ENCODE results near the gene MYH1. TPM values are rescaled to one million over a fixed set of nuclear protein-coding genes. Genes with fewer than 3 reads are reported as not detected.
A peak's percentile ranks its signal among the peaks of the same experiment; 100 is the strongest.

Gene MYH1
- total and polyA plus RNA-seq, 2 of the 8 experiments (the other 6 are each of a cell fraction or from before 2014, with no cell fraction given): not detected

GRCh38 chr17:10547351-10547750 lies 29.0 kb upstream of the MYH1 start:
- H3K4me1 ChIP-seq (replicated peaks in 1 of 4; ENCODE audit: control insufficient read depth in 3 of 4, insufficient read depth in 4 of 4, low read length in 3 of 4): peaks cover 3 to 12% (median 6%) of the 10 kb centered on the region in 4 experiments; a peak in 5 of 7 replicates
- no peak overlapping the region for H3K18ac ChIP-seq (ENCODE audit: extremely low read depth, low read length)
- no peak overlapping the region for H3K4me2 ChIP-seq (ENCODE audit: insufficient read depth in 1 of 2, low read depth in 2 of 2, low read length in 2 of 2)
- no peaks in the 10 kb centered on the region for H4K20me1 ChIP-seq (replicated peaks in 1 of 2; ENCODE audit: control insufficient read depth in 1 of 2, insufficient read depth in 2 of 2, low read length in 2 of 2)
- H2BK15ac ChIP-seq (ENCODE audit: low read length): no peak overlapping the region
- no peak overlapping the region for H3K23ac ChIP-seq (ENCODE audit: insufficient read length)
- DNase-seq (ENCODE audit: low read depth in 1 of 2, low spot score in 2 of 2) (no peak), FAIRE-seq (no peak)
- no peak overlapping the region for H2AK5ac ChIP-seq (ENCODE audit: low read depth, low read length)
- H3K36me3 ChIP-seq (ENCODE audit: control insufficient read depth in 2 of 4, insufficient read depth in 4 of 4, low read length in 3 of 4): no peaks in the 10 kb centered on the region; a peak in 1 of 8 replicates
- H3K4ac ChIP-seq (replicated peaks; ENCODE audit: insufficient read length, low read depth, low read length): no peak overlapping the region
- ChIA-PET CTCF (ENCODE audit: partially characterized antibody) (no interaction called here), POLR2A (ENCODE audit: partially characterized antibody) (no interaction called here)
- no peaks in the 10 kb centered on the region for H3K79me2 ChIP-seq (ENCODE audit: control insufficient read depth in 1 of 2, insufficient read depth in 2 of 2, low read length in 2 of 2)
- peak overlapping the region; percentile 53; the same call in 1 of the 2 replicates for H2BK12ac ChIP-seq (ENCODE audit: low read depth, low read length)
- H3K23me2 ChIP-seq (ENCODE audit: low read depth, low read length): no peaks in the 10 kb centered on the region; the same call in 1 of the 2 replicates
- 95% methylated on average over 6 of the region's 6 CpGs; no CpG with 5 or more reads in 1 of the 2 experiments for WGBS, 2 experiments (ENCODE audit: extremely low coverage in 1 of 2, insufficient coverage in 1 of 2, insufficient read length in 1 of 2, insufficient replicate concordance in 2 of 2, low coverage in 1 of 2, low lambda C conversion rate in 2 of 2, missing lambda C conversion rate in 1 of 2)
- H3K9ac ChIP-seq (replicated peaks in 1 of 4; ENCODE audit: extremely low read depth in 1 of 4, low read depth in 3 of 4, low read length in 3 of 4): no peak overlapping the region
- H3K79me1 ChIP-seq (ENCODE audit: low read depth, low read length): no peaks in the 10 kb centered on the region
- no peak overlapping the region for H2AFZ ChIP-seq (ENCODE audit: low read length)
- H3K27ac ChIP-seq (ENCODE audit: low read depth, low read length): no peak overlapping the region
- H2BK5ac ChIP-seq (ENCODE audit: low read depth, low read length): no peak overlapping the region
- H2BK20ac ChIP-seq (ENCODE audit: low read length): peak overlapping the region; percentile 62; the same call in 1 of the 2 replicates
- no peak overlapping the region for H3K14ac ChIP-seq (ENCODE audit: insufficient read length)
- H4K5ac ChIP-seq (ENCODE audit: insufficient read length, low read depth, low read length): no peak overlapping the region
- no peaks in the 10 kb centered on the region for H3K27me3 ChIP-seq (replicated peaks in 1 of 4; ENCODE audit: control insufficient read depth in 3 of 4, extremely low read depth in 1 of 4, insufficient read depth in 3 of 4, low read length in 3 of 4)
- H4K91ac ChIP-seq (replicated peaks; ENCODE audit: insufficient read length, low read length): peak overlapping the region; percentile 82
- H3K4me3 ChIP-seq (ENCODE audit: extremely low read depth in 1 of 4, insufficient read depth in 2 of 4, low read depth in 3 of 4, low read length in 4 of 4): no peak overlapping the region
- H4K8ac ChIP-seq (ENCODE audit: extremely low read depth, insufficient read depth, low read length): no peak overlapping the region
- no peak overlapping the region for H2BK120ac ChIP-seq (replicated peaks; ENCODE audit: low read depth, low read length)
- no peak for TF ChIP-seq KDM4A (IDR thresholded peaks at IDR 0.05; ENCODE audit: low read depth, low read length, severe bottlenecking)
- TF ChIP-seq E2F6 (IDR thresholded peaks at IDR 0.05): no peak
- TF ChIP-seq KDM1A (IDR thresholded peaks at IDR 0.05; ENCODE audit: borderline replicate concordance, low read length): no peak
- no peak for TF ChIP-seq CHD1 (IDR thresholded peaks at IDR 0.05; ENCODE audit: low read depth, low read length)
- no peak for TF ChIP-seq POLR2A (IDR thresholded peaks at IDR 0.05; ENCODE audit: control extremely low read depth in 1 of 2, low read depth in 2 of 2, low read length in 2 of 2)
- TF ChIP-seq SAP30 (IDR thresholded peaks at IDR 0.05; ENCODE audit: insufficient read depth, insufficient replicate concordance, low read length): no peak
- TF ChIP-seq JUND (IDR thresholded peaks at IDR 0.05; ENCODE audit: low read length): no peak
- TF ChIP-seq SP1 (IDR thresholded peaks at IDR 0.05; ENCODE audit: low read depth, low read length): no peak
- no peak for TF ChIP-seq CREB1 (IDR thresholded peaks at IDR 0.05)
- no peak for TF ChIP-seq BCL11A (IDR thresholded peaks at IDR 0.05; ENCODE audit: low read depth in 2 of 2, low read length in 2 of 2)
- TF ChIP-seq RNF2 (IDR thresholded peaks at IDR 0.05; ENCODE audit: borderline replicate concordance, low read depth, low read length, missing control alignments, poor library complexity, severe bottlenecking): no peak
- no peak for TF ChIP-seq TAF1 (IDR thresholded peaks at IDR 0.05; ENCODE audit: low read depth, low read length)
- no peak for TF ChIP-seq RAD21 (IDR thresholded peaks at IDR 0.05 in 1 of 2, conservative IDR thresholded peaks at IDR 0.05 in 1 of 2; ENCODE audit: low read depth in 2 of 2, low read length in 2 of 2)
- no peaks in the 10 kb centered on the region for H3K9me3 ChIP-seq (ENCODE audit: insufficient read depth in 2 of 2, low read depth in 1 of 2, low read length in 1 of 2)
- no peak overlapping the region for H3K56ac ChIP-seq (replicated peaks; ENCODE audit: insufficient read length, low read depth, low read length)

Measured in H1 (cell line).